HCT116 (cell line): Measurements from ENCODE around the gene TTLL5. TPM values are rescaled to one million over a fixed set of nuclear protein-coding genes. Genes with fewer than 3 reads are reported as not detected.

Source experiments
- ATAC-seq: fragments of 200-7000 bp; cut with Tn5 transposase; 2 replicates; pipeline ENCODE4 v1.9.1; 2020; ENCODE audit warnings: mild to moderate bottlenecking, moderate library complexity
- BruUV-seq: library from RNA; stranded (reverse); fragments of 400-500 nt; replicated peaks from 2 replicates; lab custom pipeline; 2021; lab: Mats Ljungman, UMichigan
- CTCF ChIA-PET: fragments of 300-600 bp; sonication (Branson Sonifier 250); formaldehyde crosslinking; loops from one replicate; lab custom pipeline; 2021; ENCODE audit warnings: antibody characterized with exemption; lab: Charles Lee
- POLR2A ChIA-PET: fragments of 300-600, 350-600 bp; sonication (Branson Sonifier 250); formaldehyde crosslinking; loops from one replicate; lab custom pipeline; 2021; ENCODE audit warnings: antibody characterized with exemption; lab: Charles Lee
- RAD21 ChIA-PET, 2 experiments: fragments of 300-600 bp; sonication (Branson Sonifier 250); formaldehyde crosslinking; loops; one replicate each; lab custom pipeline; 2023; ENCODE audit warnings: low total read pairs in 2 of 2; ENCODE audit not compliant: uncharacterized antibody in 2 of 2, unreplicated experiment in 2 of 2, low non-redundant PET in 1 of 2; lab: Charles Lee
- DNase-seq: peaks from one replicate; pipeline ENCODE4 v3.0.0-alpha.2; 2010; ENCODE audit warnings: low read depth, low spot score
- H2AFZ ChIP-seq: fragments of 200-600 bp; shearing (Covaris generic), sonication (generic); 2 replicates; pipeline ENCODE4 v1.6.1; 2017; ENCODE audit warnings: low read depth, mixed run types, mixed read lengths, antibody characterized with exemption, low read length; ENCODE audit not compliant: poor library complexity, severe bottlenecking
- H3K27ac ChIP-seq: 2 replicates; pipeline ENCODE4 v1.5.1; 2012; ENCODE audit warnings: low read depth, low read length
- H3K27me3 ChIP-seq: fragments of 200-600 bp; sonication (generic); 2 replicates; pipeline ENCODE4 v1.6.1; 2016; ENCODE audit warnings: mixed run types, low read length, mixed read lengths; ENCODE audit not compliant: insufficient read depth
- H3K36me3 ChIP-seq, 2 experiments: fragments of 200-500 bp in 1 of 2; fragments of 200-600 bp in 1 of 2; sonication (Bioruptor generic) in 1 of 2; sonication (generic) in 1 of 2; 2 replicates each; pipeline versions ENCODE4 v1.5.1 to v1.6.1; 2014 to 2016; ENCODE audit warnings: low read length in 2 of 2, inconsistent platforms in 1 of 2, mixed read lengths in 1 of 2, mixed run types in 1 of 2; ENCODE audit not compliant: insufficient read depth in 2 of 2, control insufficient read depth in 1 of 2
- H3K4me1 ChIP-seq, 2 experiments: fragments of 200-600 bp in 1 of 2; sonication (generic) in 1 of 2; 2 replicates each; pipeline versions ENCODE4 v1.5.1 to v1.6.1; 2012 to 2017; ENCODE audit warnings: low read length in 2 of 2, inconsistent platforms in 1 of 2, mild to moderate bottlenecking in 1 of 2, mixed read lengths in 1 of 2, mixed run types in 1 of 2, moderate library complexity in 1 of 2; ENCODE audit not compliant: insufficient read depth in 2 of 2, control insufficient read depth in 1 of 2
- H3K4me2 ChIP-seq: fragments of 200-600 bp; sonication (generic); 2 replicates; pipeline ENCODE4 v1.6.1; 2017; ENCODE audit warnings: mixed run types, low read length, mixed read lengths
- H3K4me3 ChIP-seq, 2 experiments: fragments of 200-600 bp in 1 of 2; sonication (generic) in 1 of 2; replicated peaks in 1 of 2; 2 replicates each; pipeline ENCODE4 v1.5.1; 2011 to 2016; ENCODE audit warnings: low read length in 2 of 2, control low read depth in 1 of 2, low read depth in 1 of 2, mild to moderate bottlenecking in 1 of 2, mixed read lengths in 1 of 2, mixed run types in 1 of 2
- H3K79me2 ChIP-seq: fragments of 200-600 bp; sonication (generic); 2 replicates; pipeline ENCODE4 v1.6.1; 2017; ENCODE audit warnings: mild to moderate bottlenecking, mixed run types, low read length, moderate library complexity, mixed read lengths; ENCODE audit not compliant: insufficient read depth
- H3K9ac ChIP-seq: fragments of 200-600 bp; sonication (generic); 2 replicates; pipeline ENCODE4 v1.6.1; 2016; ENCODE audit warnings: low read length, mixed read lengths
- H3K9me2 ChIP-seq: fragments of 200-600 bp; sonication (generic), shearing (Covaris generic); 2 replicates; pipeline ENCODE4 v1.6.1; 2017; ENCODE audit warnings: mixed run types, mild to moderate bottlenecking, moderate library complexity; ENCODE audit not compliant: insufficient read depth
- H3K9me3 ChIP-seq, 2 experiments: fragments of 200-500 bp in 1 of 2; fragments of 200-600 bp in 1 of 2; sonication (Bioruptor generic) in 1 of 2; sonication (generic) in 1 of 2; 2 replicates each; pipeline ENCODE4 v1.6.1; 2014 to 2017; ENCODE audit warnings: low read length in 2 of 2, mixed read lengths in 2 of 2, inconsistent platforms in 1 of 2, low read depth in 1 of 2, mild to moderate bottlenecking in 1 of 2, mixed run types in 1 of 2, moderate library complexity in 1 of 2; ENCODE audit not compliant: control insufficient read depth in 1 of 2, insufficient read depth in 1 of 2
- H4K20me1 ChIP-seq: fragments of 200-600 bp; sonication (generic), shearing (Covaris generic); 2 replicates; pipeline ENCODE4 v1.6.1; 2017; ENCODE audit warnings: mixed run types, mild to moderate bottlenecking, moderate library complexity; ENCODE audit not compliant: insufficient read depth
- CEBPB ChIP-seq: IDR thresholded peaks from 2 replicates; pipeline ENCODE4 v1.6.1; 2012; ENCODE audit warnings: low read depth
- EZH2 ChIP-seq: fragments of 200-600 bp; sonication (generic); IDR thresholded peaks from 2 replicates; pipeline ENCODE4 v1.6.1; 2017; ENCODE audit warnings: antibody characterized with exemption, mixed run types
- POLR2A ChIP-seq: IDR thresholded peaks from 2 replicates; pipeline ENCODE4 v1.7.0; 2011; ENCODE audit warnings: borderline replicate concordance; ENCODE audit not compliant: insufficient read depth, insufficient read length; ENCODE audit errors: extremely low read depth
- SRF ChIP-seq: IDR thresholded peaks from 2 replicates; pipeline ENCODE4 v1.6.1; 2012; ENCODE audit warnings: low read depth
- YY1 ChIP-seq: IDR thresholded peaks from 2 replicates; pipeline ENCODE4 v1.6.1; 2011; ENCODE audit warnings: low read length, low read depth, moderate library complexity, mild to moderate bottlenecking; ENCODE audit not compliant: insufficient replicate concordance; ENCODE audit errors: extremely low read depth
- ZNF274 ChIP-seq: fragments of 200-500 bp; sonication (Bioruptor generic); IDR thresholded peaks from 2 replicates; pipeline ENCODE4 v1.6.1; 2014; ENCODE audit warnings: mild to moderate bottlenecking, low read depth, low read length, inconsistent platforms
- intact Hi-C: fragments of 100-400 bp; cut with micrococcal nuclease; formaldehyde crosslinking; loops from 2 replicates; pipeline ENCODE4 v1.10.0; 2022
- total RNA-seq: library from RNA; stranded (reverse); gene quantifications from one replicate; pipeline ENCODE4 v1.2.1, GENCODE V29; 2021; ENCODE audit not compliant: unreplicated experiment
- TF ChIP-seq, protein P1 (sequence below): IDR thresholded peaks from 2 replicates; pipeline ENCODE4 v1.6.1; 2011; ENCODE audit warnings: mild to moderate bottlenecking, low read length, moderate library complexity; ENCODE audit not compliant: insufficient replicate concordance; ENCODE audit errors: extremely low read depth

The TTLL5 gene
- total RNA-seq, 1 experiment from 2014 or later, result 26.2 TPM

- TF ChIP-seq, protein P1, sequence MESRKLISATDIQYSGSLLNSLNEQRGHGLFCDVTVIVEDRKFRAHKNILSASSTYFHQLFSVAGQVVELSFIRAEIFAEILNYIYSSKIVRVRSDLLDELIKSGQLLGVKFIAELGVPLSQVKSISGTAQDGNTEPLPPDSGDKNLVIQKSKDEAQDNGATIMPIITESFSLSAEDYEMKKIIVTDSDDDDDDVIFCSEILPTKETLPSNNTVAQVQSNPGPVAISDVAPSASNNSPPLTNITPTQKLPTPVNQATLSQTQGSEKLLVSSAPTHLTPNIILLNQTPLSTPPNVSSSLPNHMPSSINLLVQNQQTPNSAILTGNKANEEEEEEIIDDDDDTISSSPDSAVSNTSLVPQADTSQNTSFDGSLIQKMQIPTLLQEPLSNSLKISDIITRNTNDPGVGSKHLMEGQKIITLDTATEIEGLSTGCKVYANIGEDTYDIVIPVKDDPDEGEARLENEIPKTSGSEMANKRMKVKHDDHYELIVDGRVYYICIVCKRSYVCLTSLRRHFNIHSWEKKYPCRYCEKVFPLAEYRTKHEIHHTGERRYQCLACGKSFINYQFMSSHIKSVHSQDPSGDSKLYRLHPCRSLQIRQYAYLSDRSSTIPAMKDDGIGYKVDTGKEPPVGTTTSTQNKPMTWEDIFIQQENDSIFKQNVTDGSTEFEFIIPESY, result no peak
- TF ChIP-seq SRF (no peak), YY1 (no peak)
These were observed 216.2 kb downstream of the TTLL5 start (continued) for GRCh38 chr14:75877292-75877691.

DNA sequence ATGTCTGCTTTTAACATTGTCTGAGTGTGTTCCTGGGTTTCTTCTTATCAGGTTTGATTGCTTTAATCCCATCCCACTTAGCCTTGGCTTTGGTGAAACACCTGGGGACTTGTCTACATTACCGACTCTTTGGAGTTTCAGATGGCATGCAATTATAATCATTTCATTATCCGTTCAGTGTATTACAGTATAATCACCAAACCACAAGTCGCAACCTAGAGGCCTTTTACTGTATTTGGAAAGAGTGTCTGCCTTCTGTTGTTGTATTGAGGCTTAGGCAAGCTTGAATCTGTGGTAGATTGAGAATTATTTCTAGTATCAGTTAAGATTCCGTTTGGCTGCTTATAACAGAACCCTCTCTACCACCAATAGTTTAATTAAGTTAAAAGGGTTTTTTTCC is 216.8 kb downstream of the TTLL5 start:
- ChIA-PET RAD21 (no interaction called here), POLR2A (no interaction called here), CTCF (no interaction called here)
- no peaks in the 10 kb centered on the region for H3K9me2 ChIP-seq
- no peak for TF ChIP-seq CEBPB
- no peak for TF ChIP-seq EZH2
- no peak for TF ChIP-seq POLR2A
- no peak for TF ChIP-seq ZNF274
- ATAC-seq, result no peak
- DNase-seq, result no peak
- no peaks in the 10 kb centered on the region for H3K36me3 ChIP-seq
- intact Hi-C loops, result no loop called here
- H3K9ac ChIP-seq, result no peak overlapping the region
- H3K27ac ChIP-seq, result no peak overlapping the region
- H3K4me1 ChIP-seq, result peaks cover 0 to 4% of the 10 kb centered on the region in 2 experiments; a peak in 1 of 4 replicates
- no peaks in the 10 kb centered on the region for H3K79me2 ChIP-seq
- H2AFZ ChIP-seq, result no peak overlapping the region
- H3K4me2 ChIP-seq, result no peak overlapping the region
- no peaks in the 10 kb centered on the region for H4K20me1 ChIP-seq
- BruUV-seq, result no TSS peak
- H3K9me3 ChIP-seq, result no peaks in the 10 kb centered on the region
- H3K27me3 ChIP-seq, result no peaks in the 10 kb centered on the region
- H3K4me3 ChIP-seq, result no peak overlapping the region
